Measurements from ENCODE around the gene FAU.

The FAU gene

DNA sequence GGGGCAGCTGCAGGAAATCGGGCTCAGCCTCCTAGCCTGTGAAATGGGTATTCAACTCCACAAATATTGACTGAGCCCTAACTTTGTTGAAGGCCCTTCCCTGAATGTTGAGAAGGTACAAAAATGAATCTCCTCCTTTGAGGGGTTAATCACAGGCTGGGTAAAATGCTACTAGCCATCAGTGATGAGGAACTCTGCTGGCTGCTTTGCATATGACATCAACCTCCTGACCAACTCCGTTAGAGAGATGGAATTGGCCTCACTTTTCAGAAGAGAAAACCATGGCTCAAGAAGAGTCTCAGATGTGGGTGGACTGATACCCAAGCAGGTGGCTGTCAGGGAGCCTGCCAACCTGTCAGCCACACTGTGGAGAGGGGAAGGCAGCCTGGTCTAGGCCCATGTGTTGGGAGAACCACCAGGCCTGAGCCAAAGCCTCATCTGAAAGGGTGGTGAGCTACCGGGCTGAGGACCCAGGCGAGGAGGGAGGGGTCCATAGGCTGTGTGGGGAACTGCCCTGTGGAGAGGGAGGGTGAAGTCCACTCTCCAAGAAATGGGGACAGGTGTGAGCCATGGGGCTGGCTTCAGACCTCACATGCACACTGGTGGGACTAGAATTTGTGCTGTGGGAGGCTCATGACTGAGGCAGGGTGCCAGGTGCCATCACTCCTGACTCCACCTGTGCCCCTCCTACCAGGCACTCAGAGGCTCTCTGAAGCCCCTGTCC, 49.9 kb downstream of the FAU start:
- TF ChIP-seq, protein P1, sequence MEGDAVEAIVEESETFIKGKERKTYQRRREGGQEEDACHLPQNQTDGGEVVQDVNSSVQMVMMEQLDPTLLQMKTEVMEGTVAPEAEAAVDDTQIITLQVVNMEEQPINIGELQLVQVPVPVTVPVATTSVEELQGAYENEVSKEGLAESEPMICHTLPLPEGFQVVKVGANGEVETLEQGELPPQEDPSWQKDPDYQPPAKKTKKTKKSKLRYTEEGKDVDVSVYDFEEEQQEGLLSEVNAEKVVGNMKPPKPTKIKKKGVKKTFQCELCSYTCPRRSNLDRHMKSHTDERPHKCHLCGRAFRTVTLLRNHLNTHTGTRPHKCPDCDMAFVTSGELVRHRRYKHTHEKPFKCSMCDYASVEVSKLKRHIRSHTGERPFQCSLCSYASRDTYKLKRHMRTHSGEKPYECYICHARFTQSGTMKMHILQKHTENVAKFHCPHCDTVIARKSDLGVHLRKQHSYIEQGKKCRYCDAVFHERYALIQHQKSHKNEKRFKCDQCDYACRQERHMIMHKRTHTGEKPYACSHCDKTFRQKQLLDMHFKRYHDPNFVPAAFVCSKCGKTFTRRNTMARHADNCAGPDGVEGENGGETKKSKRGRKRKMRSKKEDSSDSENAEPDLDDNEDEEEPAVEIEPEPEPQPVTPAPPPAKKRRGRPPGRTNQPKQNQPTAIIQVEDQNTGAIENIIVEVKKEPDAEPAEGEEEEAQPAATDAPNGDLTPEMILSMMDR (IDR thresholded peaks at IDR 0.05; ENCODE audit: insufficient read depth, missing control alignments): no peak
- FAIRE-seq: no peak
- DNase-seq (ENCODE audit: insufficient read length, low spot score): no peak
